Erythroblast (primary cell): ENCODE measurements around the gene RTN4RL1.

Source experiments
- GATA1 ChIP-seq: IDR thresholded peaks from 2 replicates; pipeline ENCODE4 v1.6.1; 2011; ENCODE audit warnings: low read depth, mild to moderate bottlenecking, control low read depth, low read length, moderate library complexity
- POLR2A ChIP-seq: IDR thresholded peaks from 2 replicates; pipeline ENCODE4 v1.6.1; 2011; ENCODE audit warnings: mild to moderate bottlenecking, low read length

DNA sequence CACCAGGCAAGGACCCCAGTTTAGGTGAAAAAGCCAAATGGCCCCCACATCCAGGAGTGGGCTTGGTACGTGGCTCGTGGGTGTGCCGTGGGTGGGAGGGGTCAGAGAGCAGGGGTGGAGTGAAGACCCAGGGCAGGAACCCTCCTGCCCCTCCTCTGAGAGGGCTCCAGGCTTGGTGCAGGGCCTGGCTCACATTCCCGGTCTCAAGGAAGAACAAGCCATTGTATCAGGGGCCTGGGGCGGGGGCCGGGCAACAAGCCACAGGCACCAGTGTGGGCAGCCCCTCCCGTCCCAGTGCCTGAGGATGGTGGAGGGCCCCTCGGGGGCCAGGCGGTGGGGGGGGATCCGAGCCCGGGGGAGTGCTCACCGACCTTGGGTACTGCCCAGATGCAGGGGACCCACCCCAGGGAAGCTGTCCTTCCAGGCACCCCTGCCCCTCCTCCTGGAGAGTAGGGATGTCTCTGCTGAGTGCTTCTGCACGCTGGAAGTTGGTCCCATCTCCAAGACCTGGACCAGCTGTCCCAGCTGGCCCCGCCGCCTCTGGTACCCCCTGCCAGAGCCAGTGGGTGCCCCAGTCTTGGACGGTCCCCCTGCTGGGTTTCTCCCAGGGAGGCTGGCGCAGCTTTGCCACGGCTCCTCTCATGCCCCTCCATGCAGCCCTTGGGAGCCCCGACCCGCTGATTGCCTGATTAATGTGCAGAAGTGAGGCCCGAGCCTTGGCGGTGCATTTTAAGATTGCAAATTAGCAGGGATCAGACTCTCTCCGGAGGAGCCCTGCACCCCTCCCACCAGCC lies 83.7 kb downstream of the RTN4RL1 start:
- TF ChIP-seq POLR2A = no peak
- no peak for TF ChIP-seq GATA1
